CMK (cell line): Measurements from ENCODE around the gene RBMS3.

Source experiments
- DNase-seq: peaks from one replicate; pipeline ENCODE4 v3.0.0-alpha.2; 2010; ENCODE audit warnings: low read depth

Gene RBMS3

DNA sequence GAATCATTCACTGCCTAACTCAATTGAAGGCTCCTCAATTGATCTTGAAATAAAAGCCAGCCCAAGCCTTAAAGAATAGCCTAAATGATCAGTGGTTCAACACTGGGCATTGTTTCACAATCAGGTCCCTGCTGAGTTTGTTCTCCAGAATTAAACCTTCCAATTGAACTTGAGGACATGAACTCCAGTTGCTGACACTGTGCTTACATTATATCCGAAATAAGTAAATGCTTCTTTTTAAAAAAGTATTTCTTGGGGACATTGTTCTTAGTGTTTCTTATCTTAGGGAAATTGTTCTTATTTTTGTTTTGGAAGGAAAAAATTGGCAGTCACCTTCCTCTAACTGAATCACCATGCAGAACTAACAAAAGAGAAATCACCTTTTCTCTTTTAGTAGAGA lies 450.2 kb downstream of the RBMS3 start:
- no peak for DNase-seq

DNA sequence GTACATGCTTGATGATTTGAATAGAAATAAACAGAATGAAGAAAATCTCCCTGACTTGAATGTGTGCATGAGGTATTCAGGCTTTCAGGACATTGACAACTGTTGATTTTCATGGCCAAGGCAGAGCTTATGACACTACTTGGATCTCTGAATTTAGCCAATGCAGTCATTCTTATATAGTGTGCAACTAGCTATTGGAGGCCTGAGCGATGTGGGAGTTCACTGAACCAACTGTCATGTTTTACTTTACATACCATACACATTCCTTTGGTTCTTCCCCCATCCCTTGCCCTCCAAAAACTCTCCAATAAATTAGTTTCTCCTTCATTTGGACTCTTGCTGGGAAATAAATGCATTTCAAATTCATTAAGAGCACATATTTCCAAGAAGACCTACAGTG lies 460.4 kb downstream of the RBMS3 start:
- DNase-seq: no peak

DNA sequence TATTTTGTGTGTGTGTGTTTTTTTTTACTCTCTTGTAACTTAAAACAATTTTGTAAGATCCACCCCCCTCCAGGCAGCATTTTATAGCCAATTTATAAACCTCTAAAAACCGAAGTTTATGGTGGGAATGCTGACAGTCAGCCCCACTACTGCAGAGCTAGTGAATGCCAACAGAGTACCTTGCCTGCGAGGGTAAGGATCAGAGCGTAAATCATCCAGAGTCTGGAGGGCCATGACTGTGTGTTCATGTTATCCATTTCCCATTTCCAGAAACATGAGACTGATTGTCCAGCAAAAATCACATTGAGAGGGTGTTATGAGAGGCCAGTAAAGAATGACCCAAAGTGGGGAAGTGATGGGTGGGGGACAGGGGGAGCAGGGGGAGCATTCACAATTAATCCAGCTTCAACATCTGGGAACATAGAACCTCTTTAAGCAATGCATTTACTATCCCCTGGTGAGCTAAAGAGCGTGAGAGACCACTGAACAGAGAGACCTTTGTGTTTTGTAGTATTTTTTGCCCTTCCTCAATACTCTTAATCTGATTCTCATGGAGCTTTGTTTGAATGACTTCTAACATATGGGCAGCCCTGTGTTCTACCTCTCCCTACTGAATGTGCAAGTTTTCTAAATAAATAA lies 464.5 kb downstream of the RBMS3 start:
- no peak for DNase-seq

DNA sequence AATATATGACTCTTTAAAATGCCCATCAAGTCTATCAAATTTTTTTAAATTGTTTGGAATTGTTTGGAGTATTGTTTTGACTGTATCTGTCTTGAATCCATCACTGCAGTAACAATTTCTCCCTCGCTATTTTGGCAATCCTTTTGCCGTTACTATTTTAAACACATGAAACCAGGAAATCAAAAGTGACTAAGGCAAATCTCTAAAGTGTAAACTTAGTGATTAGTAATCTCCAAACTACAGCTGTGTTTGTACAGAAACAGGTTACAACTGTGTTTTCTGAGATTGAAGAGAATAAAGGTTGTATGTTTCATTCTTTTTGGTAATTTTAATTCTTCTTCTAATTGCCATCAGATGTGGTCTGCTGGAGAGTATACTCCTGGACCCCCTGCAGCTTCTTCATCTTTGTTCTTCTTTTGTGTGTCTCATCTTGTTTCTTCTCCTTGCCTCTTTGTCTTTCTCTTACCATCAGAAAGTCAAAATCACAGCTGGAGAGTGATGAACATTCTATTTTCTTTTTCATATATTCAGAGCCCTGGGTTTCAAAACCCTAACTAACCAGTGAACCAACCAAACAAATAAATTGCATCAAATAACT lies 465.4 kb downstream of the RBMS3 start:
- DNase-seq: no peak

DNA sequence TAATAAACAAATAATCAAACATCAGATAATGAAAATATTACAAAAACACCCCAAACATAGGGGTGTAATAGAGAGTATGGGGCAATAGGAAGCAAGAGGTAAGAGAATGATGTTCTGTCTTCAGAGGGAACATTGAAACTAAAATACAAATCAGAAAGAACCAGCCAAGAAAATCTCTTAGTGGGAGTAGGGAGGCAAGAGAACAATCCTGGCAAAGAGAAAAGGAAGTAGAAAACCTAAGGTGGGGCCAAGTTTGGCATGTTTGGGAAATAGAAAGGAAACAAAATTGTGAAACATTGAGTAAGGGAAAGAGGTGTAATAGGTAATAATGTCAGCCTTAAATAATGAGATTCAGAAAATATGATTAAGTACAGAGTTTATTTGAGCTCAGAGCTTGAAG lies 467.1 kb downstream of the RBMS3 start:
- no peak for DNase-seq

DNA sequence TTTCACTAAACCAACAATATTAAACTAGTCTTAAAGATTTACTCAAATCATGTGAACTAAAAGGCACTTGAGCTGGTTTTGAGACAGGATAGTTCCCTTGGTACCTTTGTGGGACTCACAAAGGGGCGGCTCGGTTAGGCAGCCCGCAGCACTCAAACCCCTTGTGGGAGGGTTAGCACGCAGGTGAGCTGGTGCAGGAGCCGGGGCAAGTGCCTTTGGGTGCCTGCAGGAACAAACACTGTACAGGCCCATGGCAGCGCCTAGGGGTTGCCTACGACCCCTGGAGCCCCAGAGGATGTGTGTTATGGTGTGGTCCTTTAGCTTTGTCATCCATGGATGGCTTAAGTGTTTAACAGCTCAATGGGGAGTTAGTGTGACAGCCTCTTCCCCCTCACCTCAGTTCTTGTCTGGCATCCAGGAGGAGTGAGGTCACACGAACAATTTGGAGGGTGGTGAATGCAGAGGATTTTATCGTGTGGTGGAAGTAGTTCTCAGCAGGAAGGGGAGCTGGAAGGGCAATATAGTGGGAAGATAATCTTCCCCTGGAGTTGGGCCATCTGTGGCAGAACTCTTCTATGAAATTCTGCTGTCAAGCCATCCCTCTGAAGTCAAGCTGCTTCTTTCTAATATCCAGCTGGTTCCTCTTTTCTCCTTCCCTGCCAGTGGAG lies 470.9 kb downstream of the RBMS3 start:
- no peak for DNase-seq

DNA sequence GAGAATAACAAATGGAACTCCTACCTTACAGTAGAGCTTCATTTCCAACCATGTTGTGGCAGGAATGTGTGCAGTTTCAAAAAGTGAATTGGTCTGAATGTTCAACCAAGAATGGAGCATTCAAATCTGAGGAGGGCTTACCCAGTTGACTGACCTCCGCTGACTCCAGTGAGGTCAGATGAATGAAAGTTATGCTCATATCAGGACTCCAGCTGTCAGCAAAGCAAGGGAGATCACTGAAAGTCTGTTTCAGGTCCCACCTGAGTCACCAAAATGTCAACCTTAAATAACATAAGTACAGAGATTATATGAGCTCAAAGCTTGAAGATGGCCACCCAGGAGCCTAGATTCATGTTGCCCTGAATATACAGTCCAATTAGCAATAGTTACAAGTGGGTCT lies 473.5 kb downstream of the RBMS3 start:
- DNase-seq: no peak

DNA sequence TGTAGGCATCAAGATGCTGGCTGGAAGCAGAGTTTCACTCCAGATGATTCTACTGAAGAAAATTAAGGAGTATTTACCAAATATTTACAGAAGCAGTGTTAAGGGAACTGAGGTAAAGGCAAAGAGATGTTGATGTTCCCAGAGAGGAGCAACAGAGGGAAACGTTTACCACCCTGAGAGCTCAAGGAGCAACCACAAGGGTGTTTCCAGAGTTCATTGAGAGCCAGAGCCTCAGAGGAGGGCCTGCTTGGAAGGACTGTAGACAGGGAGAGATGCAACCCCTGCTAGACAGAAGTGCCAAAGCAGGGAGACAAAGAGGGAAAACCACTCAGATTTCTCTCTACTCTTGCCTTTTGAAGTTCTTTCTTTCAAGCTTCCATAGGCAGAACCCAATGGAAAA lies 474.5 kb downstream of the RBMS3 start:
- DNase-seq: no peak

DNA sequence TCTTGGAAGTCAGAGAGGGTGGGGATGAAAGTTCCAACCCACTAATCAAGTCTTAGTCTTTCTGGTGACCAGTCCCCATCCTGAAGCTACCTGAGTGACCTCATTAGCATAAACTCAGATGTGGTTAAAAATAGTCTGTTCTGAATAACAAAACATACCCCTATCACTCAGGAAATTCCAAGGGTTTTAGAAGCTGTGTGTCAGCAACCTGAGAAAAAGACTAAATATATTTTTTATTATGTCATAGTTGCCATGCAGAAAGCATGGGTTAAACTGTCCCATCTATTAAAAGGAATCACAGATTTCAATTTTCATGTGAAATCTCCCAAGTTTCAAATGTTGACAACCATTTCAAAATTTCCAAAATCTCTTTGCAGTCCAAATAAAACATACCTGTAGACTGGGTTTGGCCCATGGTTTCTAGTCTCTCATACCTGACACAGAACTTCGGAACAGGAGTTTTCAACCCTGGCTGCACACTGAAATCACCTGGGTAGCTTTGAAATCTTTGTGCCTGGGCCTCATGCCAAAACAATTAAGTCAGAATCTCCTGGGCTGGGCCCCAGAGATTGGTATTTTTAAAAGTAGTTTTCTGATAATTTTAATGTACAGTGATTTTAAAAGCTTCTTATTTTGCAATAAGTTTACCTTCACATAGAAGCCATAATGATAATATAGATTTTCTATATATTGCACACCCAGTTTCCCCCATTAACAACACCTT lies 476.3 kb downstream of the RBMS3 start:
- no peak for DNase-seq

DNA sequence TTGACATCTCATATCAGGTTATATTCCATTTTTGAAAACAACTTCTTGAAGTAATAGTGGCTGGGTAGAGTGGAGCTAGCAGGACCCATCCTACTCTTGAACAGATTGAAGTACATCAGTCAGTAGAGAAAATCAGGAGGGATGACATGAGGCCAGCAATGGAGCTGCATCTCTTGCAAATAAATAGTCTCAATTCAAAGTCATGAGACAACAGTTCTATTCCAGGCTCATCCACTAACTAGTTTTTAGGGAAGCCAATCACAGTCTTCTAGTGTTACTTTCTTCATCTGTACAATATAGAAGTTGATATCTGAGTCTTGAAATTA lies 477.2 kb downstream of the RBMS3 start:
- no peak for DNase-seq

DNA sequence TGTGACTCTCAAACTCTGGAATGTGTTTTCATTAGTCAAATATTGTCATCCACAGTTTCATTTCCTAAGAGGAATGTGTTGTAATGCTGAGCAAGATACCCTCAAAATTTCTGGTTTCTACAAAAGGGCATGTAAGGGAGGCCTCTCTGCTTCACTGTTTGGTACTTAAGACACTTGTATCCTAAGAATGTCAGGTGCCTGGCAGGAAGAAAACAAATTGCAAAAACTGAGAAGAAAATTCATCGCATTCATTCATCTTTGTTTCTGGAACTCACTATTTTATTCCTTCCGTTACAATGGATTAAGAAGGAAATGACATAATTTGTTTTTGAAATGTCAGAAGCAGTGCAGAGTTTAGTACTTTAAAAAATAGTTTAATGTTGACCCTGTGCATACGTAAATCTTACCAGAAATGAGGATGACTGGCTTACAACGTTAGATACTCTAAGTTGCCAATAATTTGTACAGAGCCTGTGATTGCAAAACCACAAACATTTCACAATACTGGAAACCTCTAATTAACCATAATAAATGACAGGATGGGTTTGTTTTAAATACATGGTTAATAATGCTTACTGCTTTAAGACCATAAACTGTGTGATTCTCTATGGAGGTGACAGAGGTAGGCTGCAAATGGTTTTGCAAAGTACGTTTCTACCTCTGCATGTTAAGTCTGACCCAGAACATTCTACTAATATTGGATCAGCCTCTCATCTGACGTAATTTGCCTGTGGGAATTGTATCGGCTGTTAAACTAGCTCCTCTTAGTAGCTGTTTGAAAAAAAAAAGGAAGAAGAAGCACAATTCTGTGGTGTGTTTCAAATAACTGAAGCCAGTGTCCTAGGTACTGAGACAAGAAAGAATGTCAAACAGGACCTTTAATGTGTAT lies 477.8 kb downstream of the RBMS3 start:
- no peak for DNase-seq

DNA sequence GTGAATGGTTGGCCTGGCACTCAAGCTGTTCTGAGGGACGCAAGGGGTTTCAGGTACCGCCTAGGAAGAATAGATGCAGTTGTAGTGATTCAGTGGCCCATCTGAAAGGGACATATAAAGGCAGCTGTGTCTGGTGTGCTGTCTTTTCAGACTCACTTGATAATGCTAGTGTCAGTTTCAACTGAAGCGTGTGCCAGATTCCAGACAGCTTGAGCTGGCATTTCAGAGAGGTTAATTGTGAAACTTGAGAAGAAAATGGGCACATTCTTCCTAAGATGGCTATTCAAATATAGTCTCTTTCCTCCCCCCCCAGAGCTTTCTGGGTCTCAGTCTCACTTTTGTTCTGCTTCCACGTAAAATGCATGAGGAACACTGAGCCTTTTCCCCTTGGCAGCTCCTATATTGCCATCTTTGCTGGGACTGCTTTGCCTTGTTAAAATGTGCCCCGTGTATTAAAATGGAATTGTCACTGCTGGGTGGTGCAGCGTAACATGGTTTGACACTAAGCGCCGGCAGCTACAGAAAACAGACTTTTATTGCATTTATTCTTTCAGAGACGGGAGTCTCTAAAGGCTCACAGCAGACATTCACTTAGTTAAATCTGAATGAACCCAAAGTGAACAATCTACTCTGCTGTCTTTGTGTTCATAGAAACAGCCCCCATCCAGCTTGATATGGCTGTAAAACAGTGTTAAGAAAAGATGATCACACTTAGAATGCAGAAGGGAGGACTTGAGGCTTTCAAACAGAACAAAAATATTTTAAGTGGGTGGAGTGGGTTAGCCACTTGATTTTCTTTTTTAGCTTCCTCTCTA lies 478.7 kb downstream of the RBMS3 start:
- DNase-seq: no peak

DNA sequence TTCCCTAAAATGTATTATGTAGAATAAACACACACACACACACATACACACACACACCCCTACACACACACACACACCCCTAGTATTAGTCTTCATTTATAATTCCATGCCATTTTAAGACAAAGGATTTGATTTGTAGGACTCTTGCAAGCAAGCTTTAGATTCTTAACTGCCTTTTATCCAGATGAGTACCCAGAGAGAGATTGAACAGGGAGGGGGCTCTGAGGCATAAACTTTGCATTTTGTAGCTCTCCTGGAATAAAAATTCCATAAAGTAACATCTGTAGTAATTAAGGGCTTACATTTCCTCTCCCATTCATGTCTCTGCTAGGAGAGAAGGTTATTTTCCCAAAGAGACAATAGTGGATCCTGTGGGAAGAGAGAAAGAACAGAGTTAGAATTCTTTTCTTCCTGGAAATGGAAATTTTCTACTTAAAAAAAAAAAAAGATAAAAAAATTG lies 479.4 kb downstream of the RBMS3 start:
- DNase-seq: no peak

DNA sequence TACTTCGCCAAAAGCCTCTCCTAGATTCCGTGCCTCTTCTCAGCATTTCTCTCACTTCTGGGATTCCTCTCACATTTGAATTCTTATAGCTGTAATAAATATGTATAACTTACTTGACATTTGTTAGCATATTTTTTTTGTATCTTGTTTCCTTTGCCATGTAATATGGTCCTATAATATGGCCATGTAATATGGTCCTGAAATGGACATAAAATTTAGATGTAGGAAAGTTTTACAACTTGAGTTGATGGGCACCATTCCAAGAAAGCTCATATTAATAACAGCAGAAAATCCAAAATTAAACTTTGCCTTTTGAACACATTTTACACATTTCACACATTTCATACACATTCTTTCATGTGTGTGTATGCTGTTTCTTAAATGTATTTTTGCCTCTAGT lies 480.6 kb downstream of the RBMS3 start:
- no peak for DNase-seq

DNA sequence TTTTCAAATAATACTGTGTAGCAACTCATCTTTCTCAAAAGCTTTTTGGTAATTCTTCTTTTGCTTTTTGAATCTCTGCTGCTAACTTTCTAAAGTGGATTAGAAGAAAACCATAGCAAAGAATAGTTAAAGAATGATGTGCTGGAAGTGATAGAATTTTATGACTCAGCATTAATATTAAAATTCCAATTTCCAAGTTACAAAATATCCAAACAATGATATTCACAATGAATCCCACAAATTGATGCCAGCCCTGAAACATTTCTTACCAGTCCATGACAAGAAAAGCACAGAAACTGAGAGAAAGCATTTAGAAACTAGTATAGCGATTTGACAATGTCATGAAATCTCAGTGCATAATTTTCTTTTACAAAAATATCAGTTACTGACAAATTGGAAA lies 482.2 kb downstream of the RBMS3 start:
- no peak for DNase-seq

DNA sequence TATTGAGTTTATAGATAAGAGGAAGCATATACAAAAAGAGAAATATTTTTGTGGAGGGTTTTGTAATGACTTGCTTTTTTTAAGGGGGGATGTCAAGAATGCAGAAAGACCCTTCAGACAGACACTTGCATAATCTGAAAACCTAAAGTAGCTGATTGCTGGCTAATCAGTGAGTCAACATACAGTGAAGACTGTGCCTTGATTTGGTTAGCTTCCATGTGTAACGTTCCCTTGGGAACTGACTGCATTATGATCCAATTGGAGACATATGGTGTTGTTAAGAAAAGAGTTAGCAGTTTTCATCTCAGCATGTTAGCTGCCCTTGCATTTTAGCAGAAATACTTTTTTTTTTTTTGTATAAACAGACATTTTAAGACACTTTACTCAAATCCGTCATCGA lies 483.2 kb downstream of the RBMS3 start:
- no peak for DNase-seq

DNA sequence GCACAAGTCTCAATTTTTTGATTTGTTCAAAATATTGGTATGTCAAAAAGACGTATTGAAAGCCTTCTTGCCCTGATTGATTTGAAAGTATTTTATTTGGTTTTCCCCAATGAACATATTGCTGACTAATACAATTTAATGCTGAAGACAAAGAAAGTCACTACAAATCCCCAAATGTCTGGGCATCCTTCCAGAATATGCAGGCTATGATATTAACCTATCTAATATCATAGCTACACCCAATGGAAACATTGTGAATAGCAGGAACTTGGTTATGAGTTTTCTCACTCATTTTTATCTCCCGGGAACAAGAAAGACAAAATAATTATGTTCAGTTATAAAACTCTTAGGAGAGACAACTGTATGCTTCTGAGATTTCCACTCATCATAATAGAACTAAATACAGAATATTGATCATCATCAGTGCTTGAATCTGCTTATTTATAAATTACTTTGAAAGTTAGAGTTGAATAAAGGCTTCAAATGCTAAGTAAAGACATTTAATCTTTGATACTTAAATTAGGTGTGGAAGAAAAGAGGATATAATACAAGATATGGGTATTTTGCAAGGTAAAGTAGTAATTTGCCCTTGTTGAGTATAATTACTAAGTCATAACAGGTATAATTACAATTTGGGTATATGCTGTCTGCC lies 483.9 kb downstream of the RBMS3 start:
- no peak for DNase-seq

DNA sequence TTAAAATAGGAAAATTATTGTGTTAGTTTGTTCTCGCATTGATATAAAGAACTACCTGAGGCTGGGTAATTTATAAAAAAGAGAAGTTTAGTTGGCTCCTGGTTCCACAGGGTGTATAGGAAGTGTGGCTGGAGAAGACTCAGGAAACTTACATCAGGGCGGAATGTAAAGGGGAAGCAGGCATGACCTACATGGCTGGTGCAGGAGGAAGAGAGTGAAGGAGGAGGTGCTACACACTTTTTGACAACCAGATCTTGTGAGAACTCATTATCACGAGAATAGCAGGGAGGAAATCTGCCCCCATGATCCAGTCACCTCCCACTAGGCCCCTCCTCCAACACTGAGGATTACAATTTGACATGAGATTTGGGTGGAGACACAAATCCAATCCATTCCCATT lies 490.7 kb downstream of the RBMS3 start:
- peak; percentile 56 for DNase-seq

DNA sequence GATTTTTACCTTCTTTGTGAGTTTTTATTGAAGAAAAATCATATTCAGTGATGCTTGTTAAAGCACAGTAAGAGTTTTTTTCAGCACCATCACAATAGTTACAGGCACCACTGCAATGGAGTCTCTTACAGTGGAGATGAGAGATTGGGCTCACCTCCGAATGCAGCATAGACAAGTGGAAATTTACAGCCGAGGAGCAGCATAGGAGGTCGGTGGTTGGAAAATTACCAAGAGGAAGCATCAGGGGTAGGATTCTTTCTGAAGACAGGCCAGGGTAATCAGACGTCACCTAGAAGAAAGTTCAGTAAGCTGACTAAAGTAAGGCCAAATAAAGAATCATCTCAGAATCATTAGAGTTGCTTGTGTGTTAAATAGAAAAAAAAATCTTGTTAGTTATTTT lies 491.6 kb downstream of the RBMS3 start:
- DNase-seq: no peak

DNA sequence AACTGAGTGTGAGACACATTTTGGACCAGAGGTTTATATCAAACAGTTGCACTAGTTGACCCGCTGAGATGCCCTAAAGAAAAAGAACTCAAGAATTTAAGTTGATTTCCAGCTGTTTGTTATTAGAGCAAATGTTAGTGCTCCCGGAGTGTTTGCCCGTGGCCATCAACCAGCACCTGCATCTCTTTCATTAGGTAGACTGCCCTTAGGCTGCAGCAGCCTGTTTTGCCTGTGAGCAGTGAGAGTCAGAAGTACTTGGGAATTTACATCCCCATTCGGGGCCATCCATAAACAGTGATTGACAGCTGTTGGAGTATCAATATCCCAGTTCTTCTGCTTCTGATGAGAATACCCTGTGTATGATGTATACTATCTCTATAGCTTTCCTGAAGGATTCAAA lies 492.6 kb downstream of the RBMS3 start:
- DNase-seq: no peak

DNA sequence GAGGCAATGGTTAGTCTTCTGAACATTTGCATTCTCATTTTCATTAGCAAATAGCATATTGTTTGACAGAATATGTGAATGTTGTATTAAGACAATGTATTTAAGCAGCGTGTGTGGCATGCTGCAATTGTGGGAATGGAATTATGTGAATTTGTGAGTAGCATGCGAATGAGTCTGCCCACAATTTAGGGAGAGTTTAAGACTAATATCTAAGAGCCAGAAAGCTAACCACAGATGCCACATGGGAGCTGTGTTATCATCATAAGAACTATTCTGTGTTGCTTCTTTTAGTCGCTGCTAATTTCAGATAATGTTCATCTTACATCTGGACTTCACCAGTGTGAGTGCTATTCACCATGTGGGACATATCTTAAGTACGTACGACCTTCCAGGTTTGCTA lies 494.5 kb downstream of the RBMS3 start:
- peak; percentile 85 for DNase-seq
